Measurements from ENCODE around the gene EEPD1. TPM values are rescaled to one million over a fixed set of nuclear protein-coding genes. Genes with fewer than 3 reads are reported as not detected.
"Not testable (repeated sequence)": the region's sequence is repeated elsewhere in the genome, so short reads cannot be mapped to it uniquely, and the experiment has no call there.

The EEPD1 gene
- total and polyA plus RNA-seq, 10 donors, result 7.7 to 23.4 (median 14.6) TPM

GRCh38 chr7:36244429-36244828 lies 91.4 kb downstream of the EEPD1 start:
- Histone ChIP-seq H3K36me3 (peaks cover 0 to 7% (median 0%) of the 10 kb centered on the region in 6 donors), H3K9me3 (no peaks in the 10 kb centered on the region), H3K27me3 (replicated peaks in 1 of 7) (no peaks in the 10 kb centered on the region), H3K27ac (peak overlapping the region in 1 of 8 donors; percentile 2), H3K4me1 (peaks cover 0 to 12% (median 0%) of the 10 kb centered on the region in 6 donors), H3K4me3 (no peak overlapping the region)
- DNase-seq, result no peak
- 70 to 82% (median 78%) methylated on average over 5 of the region's 5 CpGs for WGBS, 5 donors
- intact Hi-C loops (cut with DNase I; ENCODE audit: low total_unique reads), result no loop called here
- TF ChIP-seq POLR2AphosphoS5 (IDR thresholded peaks at IDR 0.05) (no peak), POLR2A (IDR thresholded peaks at IDR 0.05) (no peak)
- TF ChIP-seq, protein P1, sequence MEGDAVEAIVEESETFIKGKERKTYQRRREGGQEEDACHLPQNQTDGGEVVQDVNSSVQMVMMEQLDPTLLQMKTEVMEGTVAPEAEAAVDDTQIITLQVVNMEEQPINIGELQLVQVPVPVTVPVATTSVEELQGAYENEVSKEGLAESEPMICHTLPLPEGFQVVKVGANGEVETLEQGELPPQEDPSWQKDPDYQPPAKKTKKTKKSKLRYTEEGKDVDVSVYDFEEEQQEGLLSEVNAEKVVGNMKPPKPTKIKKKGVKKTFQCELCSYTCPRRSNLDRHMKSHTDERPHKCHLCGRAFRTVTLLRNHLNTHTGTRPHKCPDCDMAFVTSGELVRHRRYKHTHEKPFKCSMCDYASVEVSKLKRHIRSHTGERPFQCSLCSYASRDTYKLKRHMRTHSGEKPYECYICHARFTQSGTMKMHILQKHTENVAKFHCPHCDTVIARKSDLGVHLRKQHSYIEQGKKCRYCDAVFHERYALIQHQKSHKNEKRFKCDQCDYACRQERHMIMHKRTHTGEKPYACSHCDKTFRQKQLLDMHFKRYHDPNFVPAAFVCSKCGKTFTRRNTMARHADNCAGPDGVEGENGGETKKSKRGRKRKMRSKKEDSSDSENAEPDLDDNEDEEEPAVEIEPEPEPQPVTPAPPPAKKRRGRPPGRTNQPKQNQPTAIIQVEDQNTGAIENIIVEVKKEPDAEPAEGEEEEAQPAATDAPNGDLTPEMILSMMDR (IDR thresholded peaks at IDR 0.05 in 8 of 11, conservative IDR thresholded peaks at IDR 0.05 in 3 of 11), result no peak

- H3K27me3 ChIP-seq (replicated peaks in 1 of 7), result no peaks in the 10 kb centered on the region
- no peaks in the 10 kb centered on the region for H3K9me3 ChIP-seq
- H3K4me1 ChIP-seq, result peaks cover 0 to 12% (median 0%) of the 10 kb centered on the region in 6 donors
- no peaks in the 10 kb centered on the region for H3K36me3 ChIP-seq
- no peak for TF ChIP-seq POLR2A (IDR thresholded peaks at IDR 0.05)
- TF ChIP-seq, protein P1 (IDR thresholded peaks at IDR 0.05 in 8 of 11, conservative IDR thresholded peaks at IDR 0.05 in 3 of 11), result no peak
- no peak for TF ChIP-seq POLR2AphosphoS5 (IDR thresholded peaks at IDR 0.05)
- peak overlapping the region in 2 of 8 donors; percentile 28 to 54 for H3K27ac ChIP-seq
- no peak for DNase-seq
- 77 to 87% (median 82%) methylated on average over 4 of the region's 4 CpGs for WGBS, 5 donors
- H3K4me3 ChIP-seq, result no peak overlapping the region
- intact Hi-C loops (cut with DNase I; ENCODE audit: low total_unique reads), result no loop called here
Measured at GRCh38 chr7:36245684-36246299, 92.7 kb downstream of the EEPD1 start.

DNA sequence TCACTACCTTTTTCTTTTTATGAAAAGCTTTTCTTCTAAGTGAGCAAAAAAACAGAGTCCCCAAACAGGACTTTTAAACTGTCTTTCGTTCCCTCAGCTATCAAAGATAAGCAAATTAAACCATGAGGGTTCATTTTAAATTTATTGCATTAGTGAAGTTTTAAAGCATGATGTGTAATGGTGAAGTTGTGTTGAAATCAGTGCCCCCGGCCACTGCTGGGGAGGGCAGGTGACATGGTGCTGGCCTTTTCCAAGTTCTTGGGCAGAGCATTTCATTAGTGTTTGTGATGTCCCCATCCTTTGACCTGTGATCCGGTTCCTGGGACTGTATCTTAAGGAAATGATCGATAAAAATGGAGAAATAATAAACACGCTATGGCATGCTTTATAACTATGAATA lies 96.0 kb downstream of the EEPD1 start:
- H3K36me3 ChIP-seq, result no peaks in the 10 kb centered on the region
- H3K27me3 ChIP-seq (replicated peaks in 1 of 7), result no peaks in the 10 kb centered on the region
- H3K27ac ChIP-seq, result no peak overlapping the region
- 73 to 89% (median 73%) methylated on average over 5 of the region's 5 CpGs for WGBS, 5 donors
- peaks cover 0 to 12% (median 7%) of the 10 kb centered on the region in 8 donors for H3K9me3 ChIP-seq
- TF ChIP-seq, protein P1 (IDR thresholded peaks at IDR 0.05 in 8 of 11, conservative IDR thresholded peaks at IDR 0.05 in 3 of 11), result no peak
- TF ChIP-seq POLR2AphosphoS5 (IDR thresholded peaks at IDR 0.05) (no peak), POLR2A (IDR thresholded peaks at IDR 0.05) (no peak)
- no peak overlapping the region for H3K4me3 ChIP-seq
- peaks cover 0 to 12% (median 0%) of the 10 kb centered on the region in 6 donors for H3K4me1 ChIP-seq
- no peak for DNase-seq
- intact Hi-C loops (cut with DNase I; ENCODE audit: low total_unique reads), result no loop called here

GRCh38 chr7:36253699-36254098 lies 100.6 kb downstream of the EEPD1 start:
- no peak for TF ChIP-seq POLR2AphosphoS5 (IDR thresholded peaks at IDR 0.05)
- TF ChIP-seq, protein P1 (IDR thresholded peaks at IDR 0.05 in 8 of 11, conservative IDR thresholded peaks at IDR 0.05 in 3 of 11), result no peak
- TF ChIP-seq POLR2A (IDR thresholded peaks at IDR 0.05), result no peak
- intact Hi-C loops (cut with DNase I; ENCODE audit: low total_unique reads), result no loop called here
- no peak overlapping the region for H3K4me3 ChIP-seq

DNA sequence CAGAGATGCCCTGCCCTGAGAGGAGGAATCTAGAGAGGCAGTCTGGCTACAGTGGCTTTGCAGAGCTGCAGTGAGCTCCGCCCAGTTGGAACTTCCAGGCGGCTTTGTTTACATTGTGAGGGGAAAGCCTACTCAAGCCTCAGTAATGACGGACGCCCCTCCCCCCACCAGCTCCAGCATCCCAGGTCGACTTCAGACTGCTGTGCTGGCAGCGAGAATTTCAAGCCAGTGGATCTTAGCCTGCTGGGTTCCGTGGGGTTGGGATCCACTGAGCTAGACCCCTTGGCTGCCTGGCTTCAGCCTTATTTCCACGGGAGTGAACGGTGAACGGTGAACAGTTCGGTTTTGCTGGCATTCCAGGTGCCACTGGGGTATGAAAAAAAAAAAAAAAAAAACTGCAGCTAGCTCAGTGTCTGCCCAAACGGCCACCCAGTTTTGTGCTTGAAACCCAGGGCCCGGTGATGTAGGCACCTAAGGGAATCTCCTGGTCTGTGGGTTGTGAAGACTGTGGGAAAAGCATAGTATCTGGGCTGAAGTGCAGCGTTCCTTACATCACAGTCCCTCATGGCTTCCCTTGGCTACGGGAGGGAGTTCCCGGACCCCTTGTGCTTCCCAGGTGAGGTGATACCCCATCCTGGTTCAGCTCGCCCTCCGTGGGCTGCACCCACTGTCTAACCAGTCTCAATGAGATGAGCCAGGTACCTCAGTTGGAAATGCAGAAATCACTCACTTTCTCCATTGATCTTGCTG lies 105.6 kb downstream of the EEPD1 start:
- DNase-seq; intact Hi-C loops (cut with DNase I; ENCODE audit: low total_unique reads); H3K27ac ChIP-seq; H3K36me3 ChIP-seq; H3K4me3 ChIP-seq; H3K27me3 ChIP-seq (replicated peaks in 1 of 7): not testable (repeated sequence)
- Histone ChIP-seq H3K4me1 (peaks cover 12 to 36% (median 24%) of the 10 kb centered on the region in 6 donors), H3K9me3 (peaks cover 0 to 24% (median 17%) of the 10 kb centered on the region in 8 donors)
- WGBS, 5 donors, result 69 to 89% (median 74%) methylated on average over 17 to 18 of the region's 18 CpGs

More at GRCh38 chr7:36253699-36254098, 100.6 kb downstream of the EEPD1 start:
- WGBS, 5 donors, result 95 to 100% (median 98%) methylated on average over 1 of the region's 1 CpG
- H3K36me3 ChIP-seq, result no peaks in the 10 kb centered on the region
- no peak overlapping the region for H3K27ac ChIP-seq
- peaks cover 0 to 4% (median 0%) of the 10 kb centered on the region in 6 donors for H3K4me1 ChIP-seq
- H3K9me3 ChIP-seq, result peaks cover 0 to 32% (median 20%) of the 10 kb centered on the region in 8 donors
- no peaks in the 10 kb centered on the region for H3K27me3 ChIP-seq (replicated peaks in 1 of 7)
- no peak for DNase-seq

All from spleen (tissue), 11 donors.